ENCODE results near the gene TCF7L1. TPM values are rescaled to one million over a fixed set of nuclear protein-coding genes. Genes with fewer than 3 reads are reported as not detected.
A peak's percentile ranks its signal among the peaks of the same experiment; 100 is the strongest.

The TCF7L1 gene
- total RNA-seq, 4 donors from 2014 or later: 0.75 to 2.9 (median 1.1) TPM

DNA sequence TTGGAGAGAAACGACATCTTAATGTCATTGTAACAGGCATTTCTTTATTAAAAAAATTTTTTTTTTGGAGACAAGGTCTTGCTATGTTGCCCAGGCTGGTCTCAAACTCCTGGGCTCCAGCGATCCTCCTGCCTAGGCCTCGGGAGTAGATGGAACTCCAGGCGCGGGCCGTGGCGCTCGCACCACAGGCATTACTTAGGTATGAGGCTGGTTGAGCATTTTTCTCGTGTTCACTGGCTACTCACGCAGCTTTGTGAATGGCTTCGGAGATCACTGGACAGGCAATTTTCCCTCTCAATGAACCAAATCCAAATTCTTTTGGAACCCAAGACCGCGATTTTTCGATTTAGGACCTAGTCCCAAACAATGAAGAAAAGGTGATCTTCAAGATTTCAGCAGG, 795 bp upstream of the TCF7L1 start:
- Histone ChIP-seq H3K27ac (peak overlapping the region; percentile 41 to 87 (median 74)), H3K36me3 (no peaks in the 10 kb centered on the region), H3K4me3 (peak overlapping the region; percentile 53 to 60 (median 58)), H3K4me1 (peaks cover 0 to 28% (median 15%) of the 10 kb centered on the region in 4 donors), H3K9me3 (no peaks in the 10 kb centered on the region), H3K27me3 (peaks cover 50% of the 10 kb centered on the region)
- WGBS, 2 donors (ENCODE audit: low coverage in 1 of 2): 46 to 70% methylated on average over 2 to 14 of the region's 14 CpGs
- TF ChIP-seq POLR2A (IDR thresholded peaks at IDR 0.05) (no peak), POLR2AphosphoS5 (IDR thresholded peaks at IDR 0.05) (no peak), EP300 (IDR thresholded peaks at IDR 0.05; ENCODE audit: low read depth) (no peak)
- TF ChIP-seq, protein P1, sequence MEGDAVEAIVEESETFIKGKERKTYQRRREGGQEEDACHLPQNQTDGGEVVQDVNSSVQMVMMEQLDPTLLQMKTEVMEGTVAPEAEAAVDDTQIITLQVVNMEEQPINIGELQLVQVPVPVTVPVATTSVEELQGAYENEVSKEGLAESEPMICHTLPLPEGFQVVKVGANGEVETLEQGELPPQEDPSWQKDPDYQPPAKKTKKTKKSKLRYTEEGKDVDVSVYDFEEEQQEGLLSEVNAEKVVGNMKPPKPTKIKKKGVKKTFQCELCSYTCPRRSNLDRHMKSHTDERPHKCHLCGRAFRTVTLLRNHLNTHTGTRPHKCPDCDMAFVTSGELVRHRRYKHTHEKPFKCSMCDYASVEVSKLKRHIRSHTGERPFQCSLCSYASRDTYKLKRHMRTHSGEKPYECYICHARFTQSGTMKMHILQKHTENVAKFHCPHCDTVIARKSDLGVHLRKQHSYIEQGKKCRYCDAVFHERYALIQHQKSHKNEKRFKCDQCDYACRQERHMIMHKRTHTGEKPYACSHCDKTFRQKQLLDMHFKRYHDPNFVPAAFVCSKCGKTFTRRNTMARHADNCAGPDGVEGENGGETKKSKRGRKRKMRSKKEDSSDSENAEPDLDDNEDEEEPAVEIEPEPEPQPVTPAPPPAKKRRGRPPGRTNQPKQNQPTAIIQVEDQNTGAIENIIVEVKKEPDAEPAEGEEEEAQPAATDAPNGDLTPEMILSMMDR (IDR thresholded peaks at IDR 0.05): no peak
- intact Hi-C loops (cut with DNase I; ENCODE audit: low total_unique reads): loop anchor here (2.0 to 10.0 kb wide), 3 partner anchors 72 to 152 kb away; no protein-coding TSS in a partner anchor
- no peak for DNase-seq
- in situ Hi-C loops (cut with MboI; ENCODE audit: low pct_ligation_motif_present in 1 of 4, low pct_unique_long_range_greater_than_20kb in 1 of 4, low sequenced_read_pairs in 3 of 4): loop anchor here in 3 of 4 donors (10.0 to 25.0 kb wide), 2 partner anchors 152 to 155 kb away; no protein-coding TSS in a partner anchor

DNA sequence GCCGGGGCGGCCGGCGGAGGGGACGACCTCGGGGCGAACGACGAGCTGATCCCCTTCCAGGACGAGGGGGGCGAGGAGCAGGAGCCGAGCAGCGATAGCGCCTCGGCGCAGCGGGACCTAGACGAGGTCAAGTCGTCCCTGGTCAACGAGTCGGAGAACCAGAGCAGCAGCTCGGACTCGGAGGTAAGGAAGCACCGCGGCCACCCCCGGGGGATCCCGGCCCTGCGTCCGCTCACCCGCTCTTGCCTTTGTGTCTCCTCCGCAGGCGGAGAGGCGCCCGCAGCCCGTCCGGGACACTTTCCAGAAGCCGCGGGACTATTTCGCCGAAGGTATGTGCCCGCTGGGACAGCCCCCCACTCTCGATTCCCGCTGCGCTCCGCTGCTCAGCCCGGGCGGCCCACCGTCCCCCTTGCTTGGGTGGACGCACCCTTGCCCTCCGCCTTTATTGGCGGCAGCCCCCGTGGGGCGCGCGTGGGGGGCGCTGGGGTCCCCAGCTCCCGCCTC, 611 bp downstream of the TCF7L1 start:
- no peak for TF ChIP-seq POLR2A (IDR thresholded peaks at IDR 0.05)
- TF ChIP-seq POLR2AphosphoS5 (IDR thresholded peaks at IDR 0.05): no peak
- no peak for TF ChIP-seq EP300 (IDR thresholded peaks at IDR 0.05; ENCODE audit: low read depth)
- TF ChIP-seq, protein P1 (IDR thresholded peaks at IDR 0.05): no peak
- H3K36me3 ChIP-seq: no peaks in the 10 kb centered on the region
- 8% methylated on average over 5 of the region's 57 CpGs; no CpG with 5 or more reads in 1 of the 2 donors for WGBS, 2 donors (ENCODE audit: low coverage in 1 of 2)
- peaks cover 0 to 28% (median 15%) of the 10 kb centered on the region in 4 donors for H3K4me1 ChIP-seq
- DNase-seq: peak; percentile 16
- intact Hi-C loops (cut with DNase I; ENCODE audit: low total_unique reads): loop anchor here (2.0 to 10.0 kb wide), 3 partner anchors 73 to 151 kb away; no protein-coding TSS in a partner anchor
- no peaks in the 10 kb centered on the region for H3K9me3 ChIP-seq
- peak overlapping the region; percentile 53 to 74 (median 58) for H3K4me3 ChIP-seq
- H3K27me3 ChIP-seq: peaks cover 50% of the 10 kb centered on the region
- peak overlapping the region; percentile 70 to 85 (median 77) for H3K27ac ChIP-seq
- in situ Hi-C loops (cut with MboI; ENCODE audit: low pct_ligation_motif_present in 1 of 4, low pct_unique_long_range_greater_than_20kb in 1 of 4, low sequenced_read_pairs in 3 of 4): loop anchor here in 3 of 4 donors (10.0 to 25.0 kb wide), 2 partner anchors 151 to 153 kb away; no protein-coding TSS in a partner anchor

DNA sequence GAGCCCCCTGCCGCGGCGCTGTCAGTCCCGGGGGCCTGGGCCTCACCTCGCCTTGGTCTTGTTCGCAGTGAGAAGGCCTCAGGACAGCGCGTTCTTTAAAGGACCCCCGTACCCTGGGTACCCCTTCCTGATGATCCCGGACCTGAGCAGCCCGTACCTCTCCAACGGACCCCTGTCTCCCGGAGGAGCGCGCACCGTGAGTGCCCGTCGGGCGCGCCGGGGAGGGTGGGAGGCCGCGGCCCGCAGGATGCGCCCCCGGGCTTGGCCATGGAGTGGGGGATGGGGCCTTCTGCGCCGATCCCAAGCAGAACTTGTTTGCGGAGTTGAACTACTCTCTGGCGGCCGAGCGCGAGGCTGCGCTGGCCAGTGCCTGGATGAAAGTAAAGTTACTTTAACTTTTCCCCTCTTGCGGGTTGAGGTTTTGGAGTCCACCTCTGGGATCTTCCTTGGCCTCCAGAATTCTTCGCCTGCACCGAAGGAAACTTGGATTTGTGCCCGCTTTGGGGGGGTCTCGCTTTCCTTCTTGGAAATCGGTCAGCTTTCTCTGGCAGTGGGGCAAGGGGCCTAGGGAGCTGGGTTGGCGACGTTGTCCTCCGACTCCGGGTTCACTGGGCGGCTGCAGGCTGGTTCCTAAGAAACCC, 1.2 kb downstream of the TCF7L1 start:
- DNase-seq: peak; percentile 22
- H3K36me3 ChIP-seq: no peaks in the 10 kb centered on the region
- H3K9me3 ChIP-seq: no peaks in the 10 kb centered on the region
- WGBS, 2 donors (ENCODE audit: low coverage in 1 of 2): 0 to 18% methylated on average over 5 to 17 of the region's 45 CpGs
- peak overlapping the region; percentile 70 to 85 (median 77) for H3K27ac ChIP-seq
- intact Hi-C loops (cut with DNase I; ENCODE audit: low total_unique reads): loop anchor here (10.0 kb wide), 1 partner anchor 110 kb away; no protein-coding TSS in a partner anchor
- in situ Hi-C loops (cut with MboI; ENCODE audit: low pct_ligation_motif_present in 1 of 4, low pct_unique_long_range_greater_than_20kb in 1 of 4, low sequenced_read_pairs in 3 of 4): loop anchor here in 3 of 4 donors (10.0 to 25.0 kb wide), 2 partner anchors 150 to 153 kb away; no protein-coding TSS in a partner anchor
- peaks cover 50% of the 10 kb centered on the region for H3K27me3 ChIP-seq
- no peak for TF ChIP-seq POLR2AphosphoS5 (IDR thresholded peaks at IDR 0.05)
- no peak for TF ChIP-seq POLR2A (IDR thresholded peaks at IDR 0.05)
- TF ChIP-seq, protein P1 (IDR thresholded peaks at IDR 0.05): no peak
- TF ChIP-seq EP300 (IDR thresholded peaks at IDR 0.05; ENCODE audit: low read depth): no peak
- H3K4me3 ChIP-seq: peak overlapping the region; percentile 53 to 74 (median 58)
- peaks cover 0 to 28% (median 15%) of the 10 kb centered on the region in 4 donors for H3K4me1 ChIP-seq
